WTC11 (cell line): ENCODE measurements around the gene HLCS.

Experiments
- ATF6 ChIP-seq: sonication (generic); formaldehyde crosslinking; IDR thresholded peaks from 2 replicates; pipeline ENCODE4 v1.8.1; 2023; ENCODE audit warnings: mild to moderate bottlenecking, missing genetic modification reagents
- CTCF ChIP-seq: fragments of 200-600 bp; IDR thresholded peaks from 2 replicates; pipeline ENCODE4 v1.8.0; 2022; ENCODE audit warnings: antibody characterized with exemption
- EMX1 ChIP-seq: fragments of 250-450 bp; sonication (Bioruptor Pico); IDR thresholded peaks from 2 replicates; pipeline ENCODE4 v1.8.0; 2021; ENCODE audit warnings: mild to moderate bottlenecking
- MAX ChIP-seq: sonication (generic); formaldehyde crosslinking; IDR thresholded peaks from 2 replicates; pipeline ENCODE4 v1.8.0; 2022; ENCODE audit warnings: mild to moderate bottlenecking, missing genetic modification reagents
- PREB ChIP-seq: sonication (generic); formaldehyde crosslinking; IDR thresholded peaks from 2 replicates; pipeline ENCODE4 v1.8.1; 2022; ENCODE audit warnings: mild to moderate bottlenecking, missing genetic modification reagents, moderate library complexity, borderline replicate concordance
- RORB ChIP-seq: fragments of 250-450 bp; sonication (Bioruptor Pico); IDR thresholded peaks from 2 replicates; pipeline ENCODE4 v1.9.0; 2021; ENCODE audit warnings: mild to moderate bottlenecking
- ZNF416 ChIP-seq: fragments of 250-450 bp; sonication (Bioruptor Pico); IDR thresholded peaks from 2 replicates; pipeline ENCODE4 v1.9.0; 2021; ENCODE audit warnings: mild to moderate bottlenecking, inconsistent platforms
- TF ChIP-seq, protein P1 (sequence below): sonication (generic); formaldehyde crosslinking; IDR thresholded peaks from 2 replicates; pipeline ENCODE4 v1.8.0; 2023; ENCODE audit warnings: mild to moderate bottlenecking, missing genetic modification reagents

- no peak for TF ChIP-seq CTCF
- no peak for TF ChIP-seq RORB
- TF ChIP-seq ATF6 (CRISPR knock-in tag): no peak
- TF ChIP-seq EMX1 (CRISPR knock-in tag): no peak
- TF ChIP-seq PREB (CRISPR knock-in tag): no peak
- no peak for TF ChIP-seq MAX
- no peak for TF ChIP-seq ZNF416 (CRISPR knock-in tag)
- TF ChIP-seq, protein P1, sequence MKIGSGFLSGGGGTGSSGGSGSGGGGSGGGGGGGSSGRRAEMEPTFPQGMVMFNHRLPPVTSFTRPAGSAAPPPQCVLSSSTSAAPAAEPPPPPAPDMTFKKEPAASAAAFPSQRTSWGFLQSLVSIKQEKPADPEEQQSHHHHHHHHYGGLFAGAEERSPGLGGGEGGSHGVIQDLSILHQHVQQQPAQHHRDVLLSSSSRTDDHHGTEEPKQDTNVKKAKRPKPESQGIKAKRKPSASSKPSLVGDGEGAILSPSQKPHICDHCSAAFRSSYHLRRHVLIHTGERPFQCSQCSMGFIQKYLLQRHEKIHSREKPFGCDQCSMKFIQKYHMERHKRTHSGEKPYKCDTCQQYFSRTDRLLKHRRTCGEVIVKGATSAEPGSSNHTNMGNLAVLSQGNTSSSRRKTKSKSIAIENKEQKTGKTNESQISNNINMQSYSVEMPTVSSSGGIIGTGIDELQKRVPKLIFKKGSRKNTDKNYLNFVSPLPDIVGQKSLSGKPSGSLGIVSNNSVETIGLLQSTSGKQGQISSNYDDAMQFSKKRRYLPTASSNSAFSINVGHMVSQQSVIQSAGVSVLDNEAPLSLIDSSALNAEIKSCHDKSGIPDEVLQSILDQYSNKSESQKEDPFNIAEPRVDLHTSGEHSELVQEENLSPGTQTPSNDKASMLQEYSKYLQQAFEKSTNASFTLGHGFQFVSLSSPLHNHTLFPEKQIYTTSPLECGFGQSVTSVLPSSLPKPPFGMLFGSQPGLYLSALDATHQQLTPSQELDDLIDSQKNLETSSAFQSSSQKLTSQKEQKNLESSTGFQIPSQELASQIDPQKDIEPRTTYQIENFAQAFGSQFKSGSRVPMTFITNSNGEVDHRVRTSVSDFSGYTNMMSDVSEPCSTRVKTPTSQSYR: no peak
Observed at GRCh38 chr21:36732217-36732616, 234.3 kb downstream of the HLCS start.
